ENCODE data around the gene RPL14. TPM values are rescaled to one million over a fixed set of nuclear protein-coding genes. Genes with fewer than 3 reads are reported as not detected.

The RPL14 gene
- total and polyA plus RNA-seq, 2 of the 13 experiments (the other 11 are each of a cell fraction or from before 2014, with no cell fraction given): 502 to 1,291 TPM

- TF ChIP-seq, protein P1, sequence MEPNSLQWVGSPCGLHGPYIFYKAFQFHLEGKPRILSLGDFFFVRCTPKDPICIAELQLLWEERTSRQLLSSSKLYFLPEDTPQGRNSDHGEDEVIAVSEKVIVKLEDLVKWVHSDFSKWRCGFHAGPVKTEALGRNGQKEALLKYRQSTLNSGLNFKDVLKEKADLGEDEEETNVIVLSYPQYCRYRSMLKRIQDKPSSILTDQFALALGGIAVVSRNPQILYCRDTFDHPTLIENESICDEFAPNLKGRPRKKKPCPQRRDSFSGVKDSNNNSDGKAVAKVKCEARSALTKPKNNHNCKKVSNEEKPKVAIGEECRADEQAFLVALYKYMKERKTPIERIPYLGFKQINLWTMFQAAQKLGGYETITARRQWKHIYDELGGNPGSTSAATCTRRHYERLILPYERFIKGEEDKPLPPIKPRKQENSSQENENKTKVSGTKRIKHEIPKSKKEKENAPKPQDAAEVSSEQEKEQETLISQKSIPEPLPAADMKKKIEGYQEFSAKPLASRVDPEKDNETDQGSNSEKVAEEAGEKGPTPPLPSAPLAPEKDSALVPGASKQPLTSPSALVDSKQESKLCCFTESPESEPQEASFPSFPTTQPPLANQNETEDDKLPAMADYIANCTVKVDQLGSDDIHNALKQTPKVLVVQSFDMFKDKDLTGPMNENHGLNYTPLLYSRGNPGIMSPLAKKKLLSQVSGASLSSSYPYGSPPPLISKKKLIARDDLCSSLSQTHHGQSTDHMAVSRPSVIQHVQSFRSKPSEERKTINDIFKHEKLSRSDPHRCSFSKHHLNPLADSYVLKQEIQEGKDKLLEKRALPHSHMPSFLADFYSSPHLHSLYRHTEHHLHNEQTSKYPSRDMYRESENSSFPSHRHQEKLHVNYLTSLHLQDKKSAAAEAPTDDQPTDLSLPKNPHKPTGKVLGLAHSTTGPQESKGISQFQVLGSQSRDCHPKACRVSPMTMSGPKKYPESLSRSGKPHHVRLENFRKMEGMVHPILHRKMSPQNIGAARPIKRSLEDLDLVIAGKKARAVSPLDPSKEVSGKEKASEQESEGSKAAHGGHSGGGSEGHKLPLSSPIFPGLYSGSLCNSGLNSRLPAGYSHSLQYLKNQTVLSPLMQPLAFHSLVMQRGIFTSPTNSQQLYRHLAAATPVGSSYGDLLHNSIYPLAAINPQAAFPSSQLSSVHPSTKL (CRISPR knock-in tag; IDR thresholded peaks at IDR 0.05): peak; percentile 44
- peak; percentile 76 for TF ChIP-seq GFI1 (CRISPR knock-in tag; IDR thresholded peaks at IDR 0.05; ENCODE audit: borderline replicate concordance)
- 0 out of 2 replicates have a peak, but pooled peaks have one; percentile 27 for TF ChIP-seq SAP130 (CRISPR knock-in tag; IDR thresholded peaks at IDR 0.05; ENCODE audit: low read depth)
- TF ChIP-seq HMG20A (CRISPR knock-in tag; IDR thresholded peaks at IDR 0.05; ENCODE audit: borderline replicate concordance): peak; percentile 37; the same call in 1 of the 2 replicates
- TF ChIP-seq FOXA3 (CRISPR knock-in tag; IDR thresholded peaks at IDR 0.05): peak; percentile 89
- TF ChIP-seq SATB2 (CRISPR knock-in tag; IDR thresholded peaks at IDR 0.05): no peak
- peak; percentile 17; the same call in 1 of the 3 replicates for TF ChIP-seq MXI1 (IDR thresholded peaks at IDR 0.05; ENCODE audit: borderline replicate concordance, low read depth, low read length)
- peak; percentile 44; the same call in 1 of the 2 replicates for TF ChIP-seq FOXK1 (CRISPR knock-in tag; IDR thresholded peaks at IDR 0.05; ENCODE audit: borderline replicate concordance, low read depth)
- peak; percentile 49 for TF ChIP-seq GATAD2A (CRISPR knock-in tag; IDR thresholded peaks at IDR 0.05)
- TF ChIP-seq THAP11 (CRISPR knock-in tag; IDR thresholded peaks at IDR 0.05): 0 out of 2 replicates have a peak, but pooled peaks have one; percentile 29
- no peak for TF ChIP-seq HNF4G (IDR thresholded peaks at IDR 0.05; ENCODE audit: borderline replicate concordance, low read depth, low read length)
- TF ChIP-seq HNF4G (CRISPR knock-in tag; IDR thresholded peaks at IDR 0.05; ENCODE audit: borderline replicate concordance, low read depth): no peak
- TF ChIP-seq FOXP1 (IDR thresholded peaks at IDR 0.05): peak; percentile 74
- TF ChIP-seq FOXP1 (CRISPR knock-in tag; IDR thresholded peaks at IDR 0.05): peak; percentile 91
- TF ChIP-seq RARA (CRISPR knock-in tag; IDR thresholded peaks at IDR 0.05): 0 out of 2 replicates have a peak, but pooled peaks have one; percentile 8
- 0 out of 2 replicates have a peak, but pooled peaks have one; percentile 33 for TF ChIP-seq MIXL1 (CRISPR knock-in tag; IDR thresholded peaks at IDR 0.05)
- no peak; the same call in 1 of the 2 replicates for TF ChIP-seq FOXA1 (IDR thresholded peaks at IDR 0.05)
- peak; percentile 76 for TF ChIP-seq FOXA1 (CRISPR knock-in tag; IDR thresholded peaks at IDR 0.05)
- TF ChIP-seq ZNF468 (CRISPR knock-in tag; IDR thresholded peaks at IDR 0.05): no peak
- 0 out of 2 replicates have a peak, but pooled peaks have one; percentile 28 for TF ChIP-seq ERF (CRISPR knock-in tag; IDR thresholded peaks at IDR 0.05)
- TF ChIP-seq ELF1 (CRISPR knock-in tag; IDR thresholded peaks at IDR 0.05): no peak
- 0 out of 2 replicates have a peak, but pooled peaks have one; percentile 38 for TF ChIP-seq ELF3 (CRISPR knock-in tag; IDR thresholded peaks at IDR 0.05)
- no peak for TF ChIP-seq PAX8 (CRISPR knock-in tag; IDR thresholded peaks at IDR 0.05; ENCODE audit: borderline replicate concordance)
Measured at GRCh38 chr3:40468018-40468417, 10.9 kb downstream of the RPL14 start (continued).
